Activated naive CD4-positive, alpha-beta T cell (primary cell): ENCODE data around the gene NCAN.
"Not testable (repeated sequence)": the region's sequence is repeated elsewhere in the genome, so short reads cannot be mapped to it uniquely, and the experiment has no call there.

Source experiments
- DNase-seq, 4 experiments: peaks; one replicate each; lab custom pipeline; 2025; lab: John Stamatoyannopoulos, UW

The NCAN gene

DNA sequence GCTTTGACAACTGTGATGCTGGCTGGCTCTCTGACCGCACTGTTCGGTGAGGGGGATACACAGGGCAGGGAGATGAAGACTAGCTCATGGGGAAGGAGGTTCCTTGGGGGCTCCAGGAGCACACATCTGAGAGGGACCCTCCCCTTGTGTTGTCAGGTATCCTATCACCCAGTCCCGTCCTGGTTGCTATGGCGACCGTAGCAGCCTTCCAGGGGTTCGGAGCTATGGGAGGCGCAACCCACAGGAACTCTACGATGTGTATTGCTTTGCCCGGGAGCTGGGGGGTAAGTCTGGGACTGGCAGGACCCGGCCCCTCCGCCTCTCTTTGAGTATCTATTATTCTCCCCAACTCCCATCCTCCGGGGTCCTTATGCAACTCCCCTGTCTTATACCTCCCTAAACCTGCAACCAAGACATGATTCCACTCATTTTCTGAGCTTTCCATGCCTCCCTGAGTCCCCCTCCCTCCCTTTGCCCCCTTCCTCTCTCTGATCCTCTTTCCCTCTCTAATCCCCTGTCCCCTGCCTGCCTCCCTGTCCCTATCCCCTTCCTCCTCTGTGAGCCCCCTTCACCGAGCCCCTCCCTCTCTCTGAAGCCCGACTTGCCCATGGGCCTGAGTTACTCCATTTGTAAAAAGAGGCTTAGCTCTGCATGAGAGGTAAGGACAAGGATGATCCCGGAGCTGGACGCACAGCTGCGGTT, 12.5 kb downstream of the NCAN start:
- DNase-seq, result no peak

DNA sequence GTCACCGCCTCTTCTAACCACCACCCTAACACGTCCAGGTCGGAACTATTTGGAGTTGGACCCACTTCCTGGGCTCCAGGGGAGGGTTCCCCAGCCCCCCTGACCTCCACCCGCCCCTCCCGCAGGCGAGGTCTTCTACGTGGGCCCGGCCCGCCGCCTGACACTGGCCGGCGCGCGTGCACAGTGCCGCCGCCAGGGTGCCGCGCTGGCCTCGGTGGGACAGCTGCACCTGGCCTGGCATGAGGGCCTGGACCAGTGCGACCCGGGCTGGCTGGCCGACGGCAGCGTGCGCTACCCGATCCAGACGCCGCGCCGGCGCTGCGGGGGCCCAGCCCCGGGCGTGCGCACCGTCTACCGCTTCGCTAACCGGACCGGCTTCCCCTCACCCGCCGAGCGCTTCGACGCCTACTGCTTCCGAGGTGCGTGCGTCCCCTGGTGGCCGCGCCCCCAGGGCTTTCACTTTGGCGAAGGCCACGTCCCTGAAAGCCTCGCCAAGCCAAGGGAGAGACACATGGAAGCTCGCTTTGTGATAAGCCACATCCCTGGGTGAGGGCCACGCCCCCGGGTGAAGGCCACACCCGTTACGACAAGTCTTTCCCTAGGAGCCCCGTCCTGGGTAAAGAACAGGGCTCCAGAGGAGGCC, 13.2 kb downstream of the NCAN start:
- DNase-seq, result peak; percentile 23 to 75 (median 52)

DNA sequence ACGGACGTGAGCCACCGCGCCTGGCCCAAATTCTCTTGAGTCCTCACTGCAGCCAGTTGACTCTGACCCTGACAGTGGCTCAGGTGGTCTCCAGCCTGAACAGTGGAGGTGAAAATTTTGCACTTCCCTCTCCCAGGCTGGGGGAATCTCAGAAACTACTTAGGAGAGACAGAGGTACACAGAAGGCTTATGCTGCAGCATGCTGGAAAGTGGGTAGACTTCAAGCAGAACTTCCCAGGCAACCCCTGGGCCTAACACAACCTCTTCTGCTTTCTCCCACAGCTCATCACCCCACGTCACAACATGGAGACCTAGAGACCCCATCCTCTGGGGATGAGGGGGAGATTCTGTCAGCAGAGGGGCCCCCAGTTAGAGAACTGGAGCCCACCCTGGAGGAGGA, 14.4 kb downstream of the NCAN start:
- no peak for DNase-seq

DNA sequence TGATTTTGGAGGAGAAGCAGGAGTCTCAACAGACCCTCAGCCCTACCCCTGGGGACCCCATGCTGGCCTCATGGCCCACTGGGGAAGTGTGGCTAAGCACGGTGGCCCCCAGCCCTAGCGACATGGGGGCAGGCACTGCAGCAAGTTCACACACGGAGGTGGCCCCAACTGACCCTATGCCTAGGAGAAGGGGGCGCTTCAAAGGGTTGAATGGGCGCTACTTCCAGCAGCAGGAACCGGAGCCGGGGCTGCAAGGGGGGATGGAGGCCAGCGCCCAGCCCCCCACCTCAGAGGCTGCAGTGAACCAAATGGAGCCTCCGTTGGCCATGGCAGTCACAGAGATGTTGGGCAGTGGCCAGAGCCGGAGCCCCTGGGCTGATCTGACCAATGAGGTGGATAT, 14.9 kb downstream of the NCAN start:
- DNase-seq, result no peak

DNA sequence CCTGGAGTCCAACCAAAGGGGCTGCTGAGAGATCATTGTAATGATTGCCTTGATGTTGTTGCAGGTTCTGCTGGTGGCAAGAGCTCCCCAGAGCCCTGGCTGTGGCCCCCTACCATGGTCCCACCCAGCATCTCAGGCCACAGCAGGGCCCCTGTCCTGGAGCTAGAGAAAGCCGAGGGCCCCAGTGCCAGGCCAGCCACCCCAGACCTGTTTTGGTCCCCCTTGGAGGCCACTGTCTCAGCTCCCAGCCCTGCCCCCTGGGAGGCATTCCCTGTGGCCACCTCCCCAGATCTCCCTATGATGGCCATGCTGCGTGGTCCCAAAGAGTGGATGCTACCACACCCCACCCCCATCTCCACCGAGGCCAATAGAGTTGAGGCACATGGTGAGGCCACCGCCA, 15.5 kb downstream of the NCAN start:
- DNase-seq, result no peak

DNA sequence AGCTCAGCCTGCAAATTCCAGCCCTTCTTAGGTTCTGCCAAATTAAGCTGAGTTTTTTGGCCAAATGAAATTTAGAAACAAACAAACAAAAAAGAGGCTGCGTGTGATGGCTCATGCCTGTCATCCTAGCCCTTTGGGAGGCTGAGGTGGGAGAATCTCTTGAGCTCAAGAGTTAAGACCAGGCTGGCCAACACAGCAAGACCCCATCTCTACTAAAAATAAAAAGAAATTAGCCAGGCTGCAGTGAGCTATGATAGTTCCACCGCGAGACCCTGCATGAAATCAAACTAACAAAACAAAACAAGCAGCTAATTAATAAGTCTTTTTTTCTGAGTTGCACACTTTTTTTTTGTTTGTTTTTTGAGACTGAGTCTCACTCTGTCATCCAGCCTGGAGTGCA, 17.9 kb downstream of the NCAN start:
- DNase-seq, result no peak

DNA sequence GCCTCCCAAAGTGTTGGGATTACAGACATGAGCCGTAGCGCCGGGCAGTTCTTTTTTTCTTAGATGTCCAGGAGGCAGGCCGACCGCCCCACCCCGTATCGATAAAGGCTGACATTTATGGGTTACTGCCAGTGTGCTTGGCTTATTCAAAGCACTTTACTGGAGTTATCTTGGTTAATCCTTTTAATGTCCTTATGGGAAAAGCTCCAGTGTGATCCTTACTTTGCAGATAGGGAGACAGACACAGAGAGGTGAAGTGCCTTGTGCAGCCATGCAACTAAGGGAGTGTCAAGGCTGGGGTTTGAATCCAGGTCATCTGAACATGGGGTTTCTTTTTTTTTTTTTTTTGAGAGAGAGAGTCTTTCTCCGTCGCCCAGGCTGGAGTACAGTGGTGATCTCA, 19.2 kb downstream of the NCAN start:
- no peak for DNase-seq

DNA sequence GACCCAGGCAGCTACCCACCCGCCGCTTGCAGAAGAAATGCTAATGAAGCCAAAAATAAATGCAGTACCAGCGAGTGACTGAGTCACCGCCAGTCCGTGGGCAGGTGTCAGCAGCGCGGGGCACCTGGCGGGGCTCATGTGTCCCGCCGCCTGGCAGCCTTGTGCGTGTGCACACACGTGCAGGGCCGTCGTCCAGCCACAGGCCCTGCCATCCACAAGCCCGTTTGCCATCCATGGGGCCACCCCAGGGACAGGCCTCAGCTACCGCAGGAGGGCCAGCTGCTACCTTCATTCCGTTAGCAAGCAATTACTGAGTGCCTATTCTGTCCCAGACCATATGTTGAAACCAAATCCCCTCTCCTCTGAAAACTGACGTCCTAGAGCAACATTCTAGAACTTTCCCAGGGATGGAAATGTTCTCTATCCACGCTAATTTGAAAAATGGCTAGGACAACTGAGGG, 20.5 kb downstream of the NCAN start:
- DNase-seq, result no peak

DNA sequence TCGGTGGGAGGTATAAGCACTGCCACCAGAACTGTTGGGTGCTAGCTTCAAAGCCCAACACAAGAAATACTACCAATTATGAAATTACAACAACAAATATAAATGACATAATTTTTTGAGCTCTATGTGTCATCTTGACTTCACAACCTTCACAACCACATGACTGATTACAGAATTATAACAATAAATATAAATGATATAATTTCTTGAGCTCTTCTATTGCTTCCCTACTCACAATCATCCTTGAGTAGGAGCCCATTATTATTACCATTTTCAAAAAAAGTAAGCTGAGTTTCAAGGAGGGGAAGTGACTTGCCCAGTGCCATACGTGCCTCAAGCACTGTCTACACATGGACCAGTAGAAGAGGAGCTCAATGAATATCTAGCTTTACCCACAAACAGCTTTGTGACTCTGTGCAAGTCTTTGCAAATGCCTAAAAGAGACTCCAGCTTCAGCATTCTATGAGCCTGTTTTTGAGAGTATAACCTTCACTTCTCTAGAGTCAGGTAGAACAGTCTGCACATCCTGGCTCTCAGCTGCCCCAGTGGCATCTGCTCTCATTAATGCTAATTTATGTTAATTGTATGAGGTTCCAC, 22.6 kb downstream of the NCAN start:
- DNase-seq, result no peak

DNA sequence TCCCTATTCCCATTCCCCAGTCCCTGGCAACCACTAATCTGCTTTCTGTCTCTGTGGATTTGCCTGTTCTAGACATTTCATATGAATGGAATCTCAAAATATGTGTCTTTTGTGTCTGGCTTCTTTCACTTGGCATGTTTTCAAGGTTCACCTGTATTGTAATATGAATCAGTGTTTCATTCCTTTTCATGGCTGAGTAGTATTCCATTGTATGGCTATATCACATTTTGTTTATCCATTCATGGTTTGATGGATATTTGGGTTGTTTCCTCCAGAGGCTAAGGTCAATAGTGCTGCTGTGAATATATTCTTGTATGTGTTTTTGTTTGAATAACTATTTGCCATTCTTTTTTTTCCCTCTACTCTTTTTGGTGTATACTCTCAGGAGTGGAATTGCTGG, 24.4 kb downstream of the NCAN start:
- no peak for DNase-seq

DNA sequence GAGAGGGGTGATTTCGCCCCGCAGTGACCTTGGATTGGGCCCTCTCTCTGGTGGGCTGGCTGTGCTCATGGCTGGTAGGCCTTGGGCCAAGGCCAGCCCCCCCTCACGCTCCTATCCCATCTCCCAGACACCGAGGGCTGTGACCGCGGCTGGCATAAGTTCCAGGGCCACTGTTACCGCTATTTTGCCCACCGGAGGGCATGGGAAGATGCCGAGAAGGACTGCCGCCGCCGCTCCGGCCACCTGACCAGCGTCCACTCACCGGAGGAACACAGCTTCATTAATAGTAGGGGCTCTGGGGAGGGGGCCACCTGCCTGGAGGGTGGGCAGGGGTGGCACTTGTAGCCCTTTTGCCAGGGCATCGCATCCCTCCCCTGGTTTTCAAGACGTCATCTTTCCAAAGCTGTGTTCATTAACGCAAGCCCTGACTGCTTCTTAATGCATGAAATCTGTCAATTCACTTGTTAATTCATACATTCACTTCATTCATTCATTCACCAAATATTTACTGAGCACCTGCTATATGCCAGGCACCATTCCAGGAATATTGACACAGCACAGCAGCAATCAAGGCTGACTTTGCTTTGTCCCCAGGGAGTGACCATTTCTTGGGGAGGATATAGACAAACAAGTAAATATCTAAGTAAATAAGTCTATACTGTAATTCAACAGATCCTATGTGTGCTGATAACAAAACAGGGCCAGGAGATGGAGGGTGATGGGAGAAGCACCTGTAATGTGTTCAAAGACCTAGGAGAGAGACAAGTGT, 26.6 kb downstream of the NCAN start:
- no peak for DNase-seq

DNA sequence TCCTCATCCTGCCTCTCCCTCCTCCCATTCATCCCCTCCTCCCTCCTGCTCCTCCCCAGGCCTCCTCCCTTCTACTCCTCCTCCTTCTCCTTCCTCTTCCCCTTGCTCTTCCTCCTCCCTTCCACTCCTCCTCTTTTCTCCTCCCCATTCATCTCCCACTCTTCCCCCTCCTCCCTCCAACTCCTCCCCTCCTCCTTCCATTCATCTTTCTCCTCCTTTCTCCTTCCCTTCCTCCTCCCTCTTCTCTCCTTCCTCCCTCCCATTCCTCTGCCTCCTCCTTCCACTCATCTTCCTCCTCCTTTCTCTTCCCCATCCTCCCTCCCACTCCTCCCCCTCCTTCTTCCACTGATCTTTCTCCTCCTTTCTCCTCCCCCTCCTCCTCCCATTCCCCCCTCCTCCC, 27.9 kb downstream of the NCAN start:
- no peak for DNase-seq

DNA sequence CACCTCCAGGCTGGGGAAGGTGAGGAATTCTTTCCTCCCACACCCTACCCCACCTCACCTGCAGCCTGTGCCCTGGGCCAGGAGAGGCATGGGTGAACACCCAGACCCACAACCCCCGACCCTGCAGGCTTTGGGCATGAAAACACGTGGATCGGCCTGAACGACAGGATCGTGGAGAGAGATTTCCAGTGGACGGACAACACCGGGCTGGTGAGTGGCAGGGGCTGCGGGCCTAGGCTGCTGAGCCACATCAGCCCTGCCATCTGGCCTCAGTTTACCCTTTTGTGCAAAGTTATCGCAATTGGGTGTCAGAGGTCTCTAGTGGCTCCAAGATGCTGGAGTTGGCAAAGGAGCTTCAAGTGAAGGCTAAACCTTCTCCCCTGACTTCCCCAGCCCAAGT, 28.7 kb downstream of the NCAN start:
- DNase-seq, result no peak

DNA sequence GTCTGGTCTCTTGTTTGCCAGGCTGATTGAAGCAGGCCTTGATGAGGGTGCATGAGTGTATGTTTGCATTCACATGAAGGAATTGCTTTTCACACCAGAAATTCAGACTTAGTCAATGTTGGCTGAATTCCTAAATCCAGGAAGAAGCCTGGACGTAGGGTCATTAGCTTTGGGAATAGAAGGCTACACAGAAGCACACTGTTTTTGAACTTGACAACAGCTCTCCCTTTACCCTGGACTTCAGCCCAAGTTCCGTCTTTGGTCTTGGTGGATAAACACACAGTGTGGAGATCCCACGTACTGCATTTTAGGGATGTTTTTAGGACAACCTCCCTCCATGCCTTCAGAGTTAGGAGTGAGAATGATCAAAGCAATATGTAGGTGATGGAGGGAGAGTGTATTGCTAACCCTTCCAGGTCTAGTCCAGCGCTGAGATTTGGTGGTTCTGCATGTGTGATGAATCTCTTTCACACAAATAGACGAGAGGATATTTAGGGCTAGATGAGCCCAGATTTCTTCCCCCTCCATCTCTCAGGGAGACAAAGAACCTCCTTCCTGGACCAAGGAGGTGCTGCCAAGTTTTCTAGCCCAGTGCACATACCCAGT, 38.5 kb downstream of the NCAN start:
- no peak for DNase-seq

DNA sequence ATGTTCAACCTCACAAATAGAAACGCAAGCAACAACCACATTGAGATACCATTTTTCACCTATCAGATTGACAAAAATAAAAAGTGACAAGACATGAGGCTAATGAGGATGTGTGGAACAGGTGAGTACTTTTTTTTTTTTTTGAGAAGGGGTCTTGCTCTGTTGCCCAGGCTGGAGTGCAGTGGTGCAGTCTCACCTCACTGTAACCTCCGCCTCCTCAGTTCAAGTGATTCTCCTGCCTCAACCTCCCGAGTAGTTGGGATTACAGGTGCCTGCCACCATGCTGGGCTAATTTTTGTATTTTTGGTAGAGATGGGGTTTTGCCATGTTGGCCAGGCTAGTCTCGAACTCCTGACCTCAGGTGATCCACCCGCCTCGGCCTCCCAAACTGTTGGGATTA, 41.7 kb downstream of the NCAN start:
- DNase-seq, result not testable (repeated sequence)

DNA sequence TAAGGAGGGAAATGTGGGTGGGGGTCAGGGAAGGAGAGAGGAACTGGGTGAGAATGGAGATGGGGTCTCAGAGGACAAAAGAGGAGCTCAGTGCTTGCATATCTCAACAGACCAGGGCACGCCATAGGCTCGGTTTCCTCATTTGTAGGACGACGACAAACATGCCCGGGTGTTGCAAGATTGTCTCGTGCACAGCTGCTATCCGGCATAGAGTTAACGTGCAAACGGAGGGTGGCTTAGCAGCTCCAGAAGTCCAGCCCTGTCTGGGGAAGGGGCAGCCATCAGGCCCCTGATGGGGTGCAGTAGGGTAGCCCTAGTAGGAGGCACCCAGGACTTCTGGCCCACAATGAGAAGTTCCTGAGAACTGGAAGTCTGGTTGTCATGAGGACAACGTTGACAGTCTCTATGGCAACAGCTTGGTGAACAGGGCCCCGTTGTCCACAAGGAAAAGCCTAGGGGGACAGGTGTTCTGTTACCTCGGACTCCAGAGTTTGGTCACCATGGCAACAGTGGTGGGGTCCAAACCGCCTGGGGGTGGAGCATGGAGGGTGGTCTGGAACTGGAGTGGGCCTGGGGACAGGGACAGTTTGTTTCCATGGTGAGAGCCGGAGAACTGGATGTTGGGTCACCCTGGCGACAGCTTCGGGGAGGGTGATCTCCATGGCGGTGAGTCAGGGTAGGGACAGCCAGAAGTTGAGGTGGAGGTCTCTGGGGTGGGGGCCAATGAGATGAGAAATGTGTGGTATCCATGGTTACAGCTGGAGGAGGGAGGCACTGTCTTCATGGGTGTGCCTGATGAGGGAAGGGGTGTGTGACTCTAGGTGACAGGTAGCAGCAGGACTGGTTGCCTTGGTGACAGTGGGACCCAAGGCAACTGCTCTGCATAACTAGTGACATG, 44.6 kb downstream of the NCAN start:
- DNase-seq, result no peak

DNA sequence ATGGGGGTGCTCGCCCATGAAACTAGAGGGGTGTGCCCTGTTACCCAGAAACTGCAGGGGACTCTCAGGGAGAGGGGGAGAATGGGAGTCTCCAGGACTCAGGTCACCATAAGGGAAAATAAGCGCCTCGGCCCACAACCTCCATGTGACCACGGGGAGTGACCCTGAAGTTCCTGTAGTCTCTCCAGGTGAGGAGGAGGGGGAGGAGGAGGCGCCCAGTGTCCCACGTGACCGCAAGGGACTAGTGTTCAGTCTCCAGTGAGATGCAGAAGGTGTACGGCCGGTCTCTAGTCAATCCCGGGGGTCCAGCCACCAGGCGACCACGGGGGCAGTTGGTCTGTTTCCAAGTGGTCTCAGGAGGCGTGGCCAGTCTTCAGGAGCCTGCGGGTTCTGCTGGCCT, 45.4 kb downstream of the NCAN start:
- DNase-seq, result no peak

DNA sequence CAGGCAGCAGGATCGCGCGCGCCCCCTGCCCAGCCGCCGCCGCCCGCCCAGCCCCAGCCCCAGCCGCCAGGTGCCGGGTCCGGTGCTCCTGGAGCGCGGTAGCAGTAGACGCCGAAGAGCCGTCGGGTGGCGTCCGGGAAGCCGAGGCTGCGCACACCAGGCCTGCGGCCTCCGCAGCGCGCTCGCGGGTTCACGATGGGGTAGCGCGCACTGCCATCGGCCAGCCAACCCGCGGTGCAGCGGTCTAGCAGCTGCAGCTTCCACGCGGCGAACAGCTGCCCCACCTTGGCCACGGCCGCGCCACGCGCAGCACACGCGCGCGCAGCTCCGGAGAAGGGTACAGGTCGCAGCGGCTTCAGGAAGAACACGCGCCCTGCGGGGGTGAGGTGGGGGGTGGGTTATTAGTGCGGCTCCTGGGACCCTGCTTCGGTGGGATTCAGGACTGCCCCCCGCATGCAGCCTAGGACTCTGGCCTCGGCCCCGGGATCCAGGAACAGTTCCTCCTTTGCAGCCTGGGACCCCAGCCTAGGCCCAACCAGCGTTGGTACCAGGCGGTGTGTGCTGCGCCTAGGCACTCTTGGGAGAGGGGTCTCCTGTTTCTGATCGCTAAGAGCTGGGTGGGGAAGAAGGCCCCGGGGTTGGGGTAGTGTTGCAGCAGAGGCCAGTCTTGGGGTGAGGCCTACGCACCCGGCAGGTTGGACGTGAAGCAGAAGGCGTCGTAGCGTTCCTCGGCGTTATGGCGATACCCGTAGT, 46.3 kb downstream of the NCAN start:
- no peak for DNase-seq

DNA sequence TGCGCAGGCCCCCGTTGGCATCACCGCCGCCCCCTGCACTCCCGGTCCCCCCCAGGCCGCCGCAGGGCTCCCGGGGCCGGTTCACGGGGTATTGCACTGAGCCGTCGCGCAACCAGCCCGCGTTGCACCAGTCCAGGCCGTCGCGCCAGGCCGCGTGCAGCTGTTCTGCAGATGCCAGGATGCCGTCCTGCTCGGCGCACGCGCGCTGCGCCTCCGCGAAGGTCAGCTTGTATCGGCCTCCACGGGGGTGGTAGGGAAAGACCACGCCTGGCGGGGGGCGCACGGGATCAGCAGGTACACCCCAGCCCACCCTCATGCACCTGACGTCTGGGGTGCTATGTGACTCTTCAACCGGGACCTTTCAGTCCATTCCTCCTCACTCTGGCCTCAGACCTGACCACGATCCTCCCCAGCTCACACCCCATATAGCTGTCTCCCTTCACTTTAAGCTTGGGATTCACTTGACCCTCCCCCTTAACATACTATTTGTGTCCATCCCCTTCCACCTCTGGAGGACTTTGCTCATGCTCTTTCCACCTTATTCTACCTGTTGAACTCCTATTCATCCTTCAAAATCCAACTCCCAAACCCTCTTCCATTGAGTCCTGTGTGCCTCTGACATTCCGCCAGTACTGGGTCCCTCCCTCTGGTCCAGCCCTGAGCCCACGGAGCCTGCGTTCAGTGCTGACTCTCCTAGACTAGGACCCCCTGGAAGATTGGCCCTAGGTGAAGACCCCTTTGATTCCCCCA, 47.0 kb downstream of the NCAN start:
- DNase-seq, result no peak

DNA sequence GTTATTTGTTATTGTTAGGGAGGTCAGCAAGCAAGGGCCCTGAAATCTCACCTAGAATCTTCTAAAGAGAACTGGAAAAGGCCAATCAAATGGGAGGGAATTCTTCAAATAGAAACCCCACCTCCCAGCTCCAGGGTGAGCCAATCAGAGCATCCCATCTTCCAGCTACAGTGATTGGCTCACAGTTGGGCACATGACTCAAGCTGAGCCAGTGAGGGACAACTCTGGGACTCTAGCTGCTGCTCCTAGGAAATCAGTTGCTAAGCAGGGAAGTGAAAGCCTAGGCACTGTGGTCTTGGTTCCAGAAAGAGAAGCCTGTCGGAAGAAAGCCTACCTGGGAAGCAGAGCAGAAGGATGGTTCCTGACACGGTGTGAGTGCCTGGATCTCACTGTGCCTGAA, 48.0 kb downstream of the NCAN start:
- DNase-seq, result no peak
